Globus pallidus (tissue), 1 donor: ENCODE measurements around the gene EFTUD2.
A peak's percentile ranks its signal among the peaks of the same experiment; 100 is the strongest.
"Not testable (repeated sequence)": the region's sequence is repeated elsewhere in the genome, so short reads cannot be mapped to it uniquely, and the experiment has no call there.

Experiments used
- DNase-seq: peaks from one replicate; pipeline ENCODE4 v3.0.0-alpha.2; 2015; ENCODE audit warnings: low spot score

Gene EFTUD2

DNA sequence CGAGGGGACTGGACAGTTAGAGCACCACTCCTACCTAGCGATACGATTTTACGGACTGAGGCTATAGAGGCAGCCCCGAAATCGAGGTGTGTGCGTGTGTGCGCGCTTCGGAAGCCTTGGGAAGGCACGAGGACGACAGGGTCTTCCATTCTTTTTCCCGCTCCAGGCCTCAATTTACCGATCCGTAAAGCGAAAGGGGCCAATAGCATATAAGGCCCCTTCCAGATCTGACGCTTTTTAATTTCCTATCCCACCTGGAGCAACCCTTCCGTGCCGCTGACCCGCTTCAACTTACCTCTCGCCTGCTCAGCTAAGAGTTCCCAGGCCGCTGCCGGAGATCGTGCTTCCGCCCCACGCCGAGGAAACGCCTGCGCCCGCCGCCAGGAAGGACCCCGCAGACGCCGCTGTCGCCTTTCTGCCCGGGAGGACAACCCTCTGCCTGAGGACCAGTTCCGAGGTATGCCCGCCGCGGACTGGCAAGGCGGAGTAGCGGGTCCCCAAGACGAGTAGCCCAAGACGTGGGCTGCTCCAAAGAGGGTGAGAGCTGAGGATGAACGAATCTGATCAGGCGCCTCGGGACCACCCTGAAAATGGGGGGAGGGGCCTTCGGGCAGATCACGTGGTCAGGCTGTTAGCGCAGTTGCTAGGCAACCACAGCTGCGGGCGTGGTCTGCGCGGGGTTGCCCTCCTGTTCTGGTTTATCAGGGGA is at the start of gene EFTUD2:
TSS of gene EFTUD2 (minus strand) at position 372 of the 709 bp plus-strand sequence. CDS start 4,924 bp downstream, outside the sequence.
- DNase-seq, result peak; percentile 88

DNA sequence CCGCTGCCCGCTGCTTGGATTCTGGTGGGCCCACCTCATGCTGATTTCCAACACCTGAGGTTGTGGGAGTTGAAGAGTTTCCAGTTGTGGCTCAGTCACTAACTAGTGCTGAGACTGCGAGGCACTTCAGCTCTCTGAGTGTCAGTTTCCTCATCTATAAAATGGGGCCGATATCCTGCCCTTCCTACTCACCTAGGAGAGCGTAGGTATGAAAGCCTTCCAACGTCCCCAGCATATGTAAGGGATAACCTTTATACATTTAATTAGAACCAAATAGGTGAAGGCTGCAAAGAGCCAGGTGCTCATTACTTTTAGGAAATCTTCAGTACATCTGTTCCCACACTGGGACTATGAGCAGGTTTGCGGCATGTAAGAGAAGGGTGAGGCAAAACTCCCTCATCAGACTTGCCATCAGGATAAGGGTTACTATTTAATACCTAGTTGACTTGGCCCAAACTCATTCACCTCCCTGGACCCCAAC is 49.1 kb upstream of the EFTUD2 start:
- no peak for DNase-seq

DNA sequence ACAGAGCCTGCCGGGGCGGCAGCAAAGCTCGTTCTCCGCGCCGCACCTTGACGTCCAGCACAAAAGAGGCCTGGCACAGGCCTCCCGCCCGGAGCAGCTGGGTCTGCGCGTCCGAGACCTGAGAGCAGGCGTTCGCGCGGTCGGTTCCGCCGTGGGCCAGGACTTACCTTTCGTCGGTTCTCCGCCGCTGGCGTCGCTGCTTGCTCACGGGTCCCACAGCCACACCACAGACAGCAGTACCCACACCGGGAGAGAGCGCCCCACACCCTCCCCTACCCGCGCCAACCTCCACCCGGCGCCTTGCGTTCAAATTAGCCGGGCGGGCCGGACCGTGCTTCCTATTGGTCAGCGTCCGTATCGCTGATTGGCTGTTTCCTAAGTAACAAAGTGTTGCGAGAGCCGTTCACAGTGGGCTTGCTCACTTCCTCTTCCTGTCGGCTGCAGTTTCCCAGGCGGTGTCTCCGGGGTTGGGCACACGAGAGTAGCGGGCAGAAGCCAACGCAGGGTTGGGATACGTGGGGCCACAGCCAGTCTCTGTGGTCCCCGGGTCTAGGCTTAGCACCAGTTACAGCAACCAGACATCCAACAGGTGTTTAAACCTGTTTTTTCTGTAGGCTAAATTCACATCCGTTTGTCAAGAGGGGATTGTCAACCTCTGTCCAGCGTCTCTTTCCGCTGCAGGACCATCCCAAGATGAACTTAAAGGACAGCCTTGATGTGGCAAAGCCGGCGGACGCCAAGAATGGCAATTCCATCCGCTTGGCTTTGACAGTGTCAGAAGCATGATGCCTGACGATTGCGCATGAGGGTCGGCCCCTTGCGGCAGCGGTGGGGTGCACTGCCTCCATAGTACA is 48.4 kb upstream of the EFTUD2 start, which contains the start of gene KIF18B:
TSS of gene KIF18B (minus strand) at position 313 of the 854 bp plus-strand sequence. CDS start 11,429 bp downstream, outside the sequence.
- DNase-seq, result peak; percentile 81

DNA sequence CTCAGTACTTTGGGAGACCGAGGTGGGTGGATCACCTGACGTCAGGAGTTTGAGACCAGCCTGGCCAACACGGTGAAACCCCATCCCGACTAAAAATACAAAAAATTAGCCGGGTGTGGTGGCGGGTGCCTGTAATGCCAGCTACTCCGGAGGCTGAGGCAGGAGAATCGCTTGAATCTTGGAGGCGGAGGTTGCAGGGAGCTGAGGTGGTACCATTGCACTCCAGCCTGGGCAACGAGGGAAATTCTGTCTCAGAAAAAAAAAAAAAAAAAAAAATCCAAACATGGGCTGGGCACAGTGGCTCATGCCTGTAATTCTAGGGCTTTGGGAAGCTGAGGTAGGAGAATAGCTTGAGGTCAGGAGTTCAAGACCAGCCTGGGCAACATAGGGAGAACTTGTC is 46.4 kb upstream of the EFTUD2 start:
- DNase-seq, result not testable (repeated sequence)

DNA sequence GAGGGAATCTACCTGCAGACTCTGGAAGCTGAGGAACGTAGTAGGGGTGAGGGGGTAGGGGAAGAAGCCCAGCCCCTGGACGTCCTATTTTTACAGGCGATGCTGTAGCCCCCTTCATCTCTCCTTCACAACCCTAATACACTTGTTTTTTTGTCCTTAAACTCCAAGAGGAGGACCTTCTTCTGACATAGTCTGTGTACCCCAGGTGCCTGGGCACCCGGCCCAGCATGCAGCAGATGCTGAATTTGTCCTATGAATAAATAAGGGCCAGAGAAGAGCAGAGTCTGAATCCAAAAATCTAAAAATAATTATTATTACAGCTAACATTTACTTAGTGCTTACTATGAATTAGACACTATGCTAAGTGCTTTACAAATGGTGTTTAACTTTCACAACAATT is 43.2 kb upstream of the EFTUD2 start:
- no peak for DNase-seq

DNA sequence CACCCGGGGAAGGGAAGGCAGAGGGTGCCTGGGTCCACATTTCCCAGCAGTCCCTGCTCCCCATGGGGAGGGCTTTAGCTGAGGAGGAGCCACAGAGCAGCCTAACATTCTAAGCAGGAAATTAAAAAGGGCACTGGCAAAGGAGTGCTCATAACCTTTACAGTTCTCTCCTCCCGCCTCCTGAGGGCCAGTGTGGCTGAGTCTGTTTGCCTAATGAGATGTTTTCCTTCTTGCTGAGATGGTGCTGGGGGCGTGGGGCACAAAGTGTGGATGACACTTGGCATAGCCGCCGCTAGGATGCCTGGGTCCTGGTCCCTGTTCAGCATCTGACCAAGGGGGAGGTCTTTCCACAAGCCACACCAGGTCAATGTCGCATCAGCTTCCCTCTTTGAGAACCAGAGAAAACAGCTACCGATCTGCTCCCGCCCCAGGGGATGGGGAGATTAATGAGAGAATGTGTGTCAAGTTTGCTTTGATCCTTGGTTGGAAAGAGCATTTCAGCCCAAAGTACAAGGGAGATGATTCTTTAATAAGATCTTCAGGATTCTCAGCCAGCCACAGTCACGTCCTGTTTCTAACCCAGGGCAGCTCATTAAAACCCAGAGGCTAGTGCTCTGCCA is 42.6 kb upstream of the EFTUD2 start:
- no peak for DNase-seq

DNA sequence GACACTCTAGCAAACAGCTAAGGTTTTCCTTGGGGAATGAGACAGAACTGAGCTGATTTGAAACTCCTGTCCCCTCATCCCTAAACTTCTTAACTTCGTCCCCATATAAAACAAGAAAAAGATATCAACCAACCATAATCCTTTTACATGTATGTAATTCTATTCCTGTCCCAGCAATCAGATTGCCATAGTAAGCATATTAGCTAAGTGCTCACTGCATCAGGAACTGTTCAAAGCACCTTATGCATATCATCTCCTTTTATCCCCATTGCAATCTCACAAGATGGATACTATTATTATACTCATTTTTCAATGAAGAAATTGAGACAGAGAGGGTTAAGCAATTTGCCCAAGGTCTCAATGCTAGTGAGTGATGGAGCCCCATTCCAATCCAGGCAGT is 41.5 kb upstream of the EFTUD2 start:
- DNase-seq, result no peak

DNA sequence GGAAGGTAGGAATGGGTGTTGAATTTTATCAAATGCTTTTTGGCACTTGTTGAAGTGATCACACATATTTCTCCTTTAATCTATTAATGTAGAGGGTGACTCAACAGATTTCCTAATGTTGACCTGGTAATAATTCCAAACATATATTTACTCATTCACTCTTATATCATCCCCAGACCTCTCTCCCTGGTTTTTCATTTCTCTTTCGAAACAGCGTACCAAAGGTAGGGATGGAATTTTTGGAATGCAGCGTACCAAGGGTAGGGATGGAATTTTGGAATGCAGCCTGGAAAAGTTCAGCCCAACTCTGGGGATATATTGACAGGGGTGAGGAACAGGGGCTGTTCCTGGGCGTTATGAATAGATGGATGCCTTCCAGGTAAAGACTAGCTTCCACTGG is 41.1 kb upstream of the EFTUD2 start:
- no peak for DNase-seq

DNA sequence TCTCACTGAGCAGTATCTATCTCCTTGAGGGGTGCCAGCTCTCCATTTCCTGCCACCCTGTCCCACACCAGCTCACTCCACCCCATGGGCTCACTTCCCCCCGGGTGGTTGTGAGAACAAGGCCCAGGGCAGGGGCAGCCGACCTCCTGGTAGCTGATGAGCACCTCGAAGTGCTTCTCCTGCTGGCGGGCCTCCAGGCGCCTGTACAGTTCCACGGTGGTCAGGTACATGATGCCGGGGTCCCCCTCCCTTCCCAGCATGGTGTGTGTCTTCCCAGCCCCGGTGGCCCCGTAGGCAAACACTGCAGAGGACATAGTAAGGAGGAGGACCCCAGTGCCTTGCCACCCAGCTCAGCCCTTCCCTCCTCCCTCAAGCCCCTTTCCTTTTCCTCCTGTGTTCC is 35.9 kb upstream of the EFTUD2 start:
- DNase-seq, result no peak

DNA sequence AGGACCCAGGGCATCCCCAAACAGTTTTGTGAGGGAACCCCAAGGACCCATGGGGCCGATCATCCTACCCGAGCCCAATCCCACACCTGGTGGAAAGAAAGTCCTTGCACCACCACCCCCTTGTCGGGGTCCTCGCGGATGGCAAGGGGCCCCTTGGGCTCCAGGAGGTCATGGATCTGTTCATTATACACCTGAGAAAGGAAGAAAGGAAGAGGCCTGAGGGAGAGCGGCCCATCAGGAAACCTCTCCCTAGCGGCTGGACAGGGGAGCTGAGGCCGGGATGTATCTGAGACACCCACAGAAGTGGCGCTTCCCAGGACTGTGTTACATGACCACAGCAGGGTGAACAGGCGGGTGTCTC is 35.5 kb upstream of the EFTUD2 start:
- no peak for DNase-seq

DNA sequence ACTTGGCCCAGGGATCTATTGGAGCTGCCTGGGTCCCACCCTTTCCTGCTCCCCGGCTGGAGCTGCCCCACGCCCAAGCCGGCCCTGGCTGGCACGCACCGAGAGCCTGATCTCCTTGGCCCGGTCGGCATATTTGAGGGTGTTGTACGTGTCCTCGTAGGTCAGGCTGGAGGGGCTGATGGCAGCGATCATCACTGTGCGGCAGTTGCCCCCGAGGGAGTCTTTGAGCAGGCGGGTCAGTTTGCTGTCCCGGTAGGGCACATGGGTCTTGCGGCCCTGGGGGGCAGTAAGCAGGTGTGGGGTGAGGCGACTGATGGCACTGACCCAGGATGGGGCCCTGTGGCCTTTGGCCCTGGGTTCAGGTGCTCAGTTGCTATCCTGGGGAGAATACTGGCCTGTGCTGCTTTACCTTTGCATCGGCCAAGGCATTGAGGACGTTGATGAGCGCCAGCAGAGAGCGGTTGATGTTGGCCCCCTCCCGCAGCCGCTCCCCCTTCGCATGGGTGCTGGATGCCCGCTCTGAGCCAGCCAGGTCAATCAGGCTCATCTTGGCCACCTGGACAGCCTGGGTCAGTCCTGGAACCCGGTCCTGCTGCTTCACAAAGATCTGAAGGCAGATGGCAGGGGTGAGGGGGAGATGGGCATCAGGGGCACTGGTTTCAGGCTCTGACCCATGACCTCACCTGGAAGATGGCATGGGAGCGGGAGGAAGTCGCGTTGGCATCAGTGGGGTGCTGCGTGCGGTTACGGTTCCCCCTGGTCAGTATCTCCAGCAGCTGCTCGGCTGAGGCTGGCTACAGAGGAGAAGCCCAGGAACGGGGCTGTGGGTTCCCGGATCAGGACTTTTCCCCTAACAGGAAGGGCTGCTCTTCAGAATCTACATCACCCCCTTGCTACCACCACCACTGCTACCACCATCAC is 34.8 kb upstream of the EFTUD2 start:
- no peak for DNase-seq

DNA sequence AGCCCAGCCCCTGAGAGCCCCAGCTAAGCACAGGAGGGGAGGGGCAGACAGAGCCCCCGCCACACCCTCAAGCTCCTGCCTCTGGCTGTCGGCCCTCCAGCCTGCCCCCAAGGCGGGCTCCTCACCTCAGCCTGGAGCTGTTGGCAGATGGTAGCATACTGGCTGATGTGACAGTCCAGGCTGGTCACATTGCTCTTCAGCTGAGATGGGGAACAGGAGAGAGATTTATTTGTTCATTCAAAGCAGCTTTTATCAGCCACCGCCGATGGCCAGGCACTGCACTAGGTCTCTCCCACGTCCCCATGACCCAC is 33.5 kb upstream of the EFTUD2 start:
- no peak for DNase-seq

DNA sequence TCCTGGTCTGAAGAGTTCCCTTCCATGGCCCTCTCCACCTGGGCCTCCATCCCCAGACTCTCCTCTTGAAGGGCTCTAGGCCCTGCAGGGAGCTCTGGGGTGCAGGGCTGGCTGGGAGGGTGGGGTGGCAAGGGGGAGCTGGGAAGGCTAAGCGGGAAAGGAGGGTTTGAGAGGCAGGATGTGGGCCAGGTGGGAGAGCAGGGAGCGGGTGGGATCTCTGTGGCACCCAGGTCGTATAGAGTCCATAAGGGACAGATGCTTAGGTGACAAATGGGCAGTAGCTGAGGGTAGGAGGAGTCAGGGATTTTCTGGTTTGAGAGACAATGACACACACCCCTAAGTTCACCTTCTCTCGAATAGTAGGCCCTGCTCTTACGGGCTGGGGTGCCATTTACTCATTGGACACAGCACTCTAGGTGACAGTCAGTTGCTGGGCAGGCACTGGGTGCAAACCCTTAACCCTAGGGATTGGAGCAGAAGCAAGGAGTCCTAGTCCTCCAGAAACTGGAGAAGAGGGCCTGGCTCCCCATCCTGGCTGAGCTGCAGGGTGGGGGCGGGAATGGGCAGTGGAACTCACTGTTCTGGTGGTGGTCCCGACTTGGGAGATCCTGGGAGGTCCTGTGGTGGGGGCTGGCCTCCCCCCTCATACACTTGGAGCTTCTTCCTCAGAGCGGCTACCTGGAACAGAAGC is 33.0 kb upstream of the EFTUD2 start:
- no peak for DNase-seq

DNA sequence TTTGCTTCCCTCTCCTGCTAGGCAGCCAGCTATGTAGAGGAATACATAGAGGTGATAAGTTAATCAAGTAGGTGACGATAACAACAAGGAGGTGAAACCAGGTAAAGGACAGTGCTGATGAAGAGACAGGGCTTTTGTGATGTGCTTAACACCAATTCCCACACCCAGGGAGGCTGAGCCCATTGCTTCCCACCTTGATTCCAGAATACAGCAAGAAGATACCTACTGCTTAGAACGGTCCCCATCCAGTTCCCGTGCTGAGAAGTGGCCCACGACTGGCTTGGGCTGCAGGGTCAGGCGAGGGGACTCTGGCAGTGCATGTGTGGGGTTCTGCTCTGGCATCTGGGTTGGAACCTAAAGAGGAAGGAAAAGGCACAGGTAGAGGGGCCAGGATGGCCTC is 32.1 kb upstream of the EFTUD2 start:
- no peak for DNase-seq

DNA sequence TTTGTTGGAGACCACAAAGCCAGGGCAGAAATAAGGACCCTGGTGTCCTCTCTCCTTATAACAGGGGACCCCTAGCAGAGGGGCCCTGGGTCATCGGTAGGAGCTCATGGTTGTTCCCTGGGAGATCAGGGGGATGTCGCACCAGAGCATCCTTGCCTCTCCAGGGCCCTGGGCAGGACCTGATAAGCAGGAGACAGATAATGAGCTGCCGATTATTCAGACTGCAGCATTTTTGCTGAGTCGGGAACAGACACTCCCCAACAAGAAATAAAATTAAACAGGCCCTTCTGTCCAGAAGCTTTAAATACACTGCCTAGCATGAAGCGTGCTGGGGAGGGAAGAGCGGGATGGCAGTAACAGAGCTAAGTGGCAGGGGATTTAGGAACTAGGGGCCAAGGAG is 31.4 kb upstream of the EFTUD2 start:
- DNase-seq, result no peak

DNA sequence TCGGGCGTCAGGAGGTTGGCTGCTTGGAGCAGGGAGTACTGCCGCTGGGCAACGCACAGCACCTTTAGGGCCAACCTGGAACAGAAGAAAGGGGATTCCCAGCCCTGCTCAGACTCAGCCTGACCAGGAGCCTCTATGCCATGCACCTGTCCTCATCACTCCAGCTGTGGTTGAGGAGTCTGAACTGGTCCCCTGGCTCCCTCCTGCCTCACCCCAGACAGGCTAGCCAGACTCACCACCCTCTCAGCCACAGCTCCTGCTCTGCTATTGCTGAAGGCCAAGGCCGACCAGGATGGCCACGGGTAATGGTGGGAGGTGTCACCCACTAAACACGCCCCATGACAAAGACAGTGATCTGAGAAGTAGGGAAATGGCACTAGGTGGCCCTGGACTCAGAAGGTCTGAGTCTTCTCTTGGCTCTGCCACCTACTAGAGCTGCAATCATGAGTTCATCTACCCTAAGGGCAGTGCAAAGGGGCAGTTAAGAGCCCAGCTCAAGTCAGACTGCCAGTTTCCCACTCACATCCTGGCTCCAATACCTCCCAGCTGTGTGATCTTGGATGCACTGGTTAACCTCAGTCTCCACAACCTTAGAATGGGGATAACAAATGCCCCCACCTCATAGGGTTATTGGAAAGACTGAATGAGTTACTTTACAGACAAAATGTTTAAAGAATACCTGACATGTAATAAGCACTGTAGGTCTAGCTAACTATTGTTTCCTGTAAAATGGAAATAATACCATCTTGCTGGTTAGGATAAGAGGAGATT is 29.9 kb upstream of the EFTUD2 start:
- no peak for DNase-seq

DNA sequence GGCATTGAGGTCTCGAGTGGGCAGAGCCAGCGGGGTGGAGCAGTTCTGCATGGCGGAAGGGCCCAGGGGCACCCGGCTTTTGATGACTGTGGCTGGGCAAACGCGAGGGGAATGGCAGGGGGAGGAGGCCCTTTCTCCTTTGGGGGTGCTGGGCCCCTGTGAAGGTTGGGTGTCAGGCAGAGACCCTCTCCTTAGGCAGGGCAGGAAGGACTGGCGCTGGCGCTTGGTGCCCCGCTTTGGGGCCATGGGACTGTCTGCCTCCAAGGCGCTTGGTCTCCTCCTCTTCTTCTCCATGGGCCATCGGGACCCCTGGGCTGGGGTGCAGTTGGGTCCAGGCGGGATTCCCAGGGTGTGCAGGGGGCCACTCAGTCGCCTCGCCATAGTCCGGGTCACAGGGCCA is 28.9 kb upstream of the EFTUD2 start:
- DNase-seq, result no peak

DNA sequence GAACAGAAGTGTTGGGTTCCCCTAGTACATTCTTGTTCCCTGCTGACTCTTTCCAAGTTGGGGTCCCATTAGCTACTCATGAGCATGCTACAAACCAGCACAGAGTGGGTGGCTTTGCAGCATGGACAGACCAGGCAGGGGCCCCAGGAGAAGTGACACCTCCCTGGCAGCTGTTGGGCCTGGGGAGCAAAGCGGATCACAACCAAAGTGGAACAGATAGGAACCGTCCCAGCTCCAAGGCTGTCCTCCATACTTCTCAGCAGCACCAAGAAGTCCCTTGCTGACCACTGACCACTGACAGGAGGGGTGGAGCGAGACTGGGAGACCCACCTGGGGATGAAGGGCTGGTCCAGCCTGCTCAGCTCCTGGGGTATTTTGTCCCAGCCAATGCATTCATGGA is 28.5 kb upstream of the EFTUD2 start:
- DNase-seq, result no peak

DNA sequence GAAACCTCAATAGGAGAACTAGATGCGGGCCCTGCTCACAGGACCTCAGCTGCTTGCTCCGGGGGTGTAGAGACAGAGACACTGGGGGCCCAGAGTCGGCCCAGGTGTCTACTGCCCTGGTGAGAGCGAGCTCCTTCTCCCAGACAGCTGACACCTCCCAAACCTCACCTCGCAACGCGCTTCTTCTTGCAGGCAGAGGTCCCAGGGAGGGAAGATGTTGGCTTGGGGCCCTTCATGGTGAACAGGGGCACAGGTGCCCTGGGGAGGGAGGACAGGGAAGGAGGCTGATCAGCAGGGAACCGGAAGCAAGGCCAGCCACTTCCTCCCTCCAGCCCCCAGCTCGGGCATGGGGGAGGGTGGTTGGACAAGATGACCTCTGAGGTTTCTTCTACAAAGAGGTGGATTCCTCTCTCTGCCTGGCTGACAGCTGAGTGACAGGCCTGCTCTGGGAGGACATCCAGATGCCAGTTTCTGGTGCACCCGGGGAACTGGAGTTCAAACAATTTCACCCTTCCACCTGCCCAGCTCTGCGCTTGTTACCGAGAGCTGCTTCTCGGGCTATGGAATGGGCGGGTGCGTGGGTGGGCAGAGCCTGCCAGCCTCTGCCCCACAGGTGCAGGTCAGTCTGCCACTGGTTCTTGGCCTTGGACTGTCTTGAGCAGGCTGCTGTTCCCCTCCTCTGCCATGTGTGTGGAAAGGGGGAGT is 27.7 kb upstream of the EFTUD2 start:
- DNase-seq, result no peak
